Measurements from ENCODE around the gene SH3D19. TPM values are rescaled to one million over a fixed set of nuclear protein-coding genes. Genes with fewer than 3 reads are reported as not detected.

Gene SH3D19
- total RNA-seq, 1 experiment from 2014 or later: 29.7 TPM

- Histone ChIP-seq H3K9me3 (ENCODE audit: control insufficient read depth, low read depth, low read length) (no peaks in the 10 kb centered on the region), H3K27ac (ENCODE audit: insufficient read length, low read depth, low read length) (no peak overlapping the region), H3K23me2 (ENCODE audit: insufficient read length, low read depth, low read length, poor library complexity, severe bottlenecking) (no peaks in the 10 kb centered on the region), H3K9ac (ENCODE audit: extremely low read depth, insufficient read length, low read length) (no peak overlapping the region), H3K56ac (ENCODE audit: insufficient read length, low read depth, low read length) (no peak overlapping the region), H2AK5ac (ENCODE audit: insufficient read length, low read length) (no peak overlapping the region), H2BK20ac (ENCODE audit: low read depth, low read length, poor library complexity, severe bottlenecking) (no peak overlapping the region), H4K8ac (replicated peaks; ENCODE audit: insufficient read length, low read depth, low read length) (no peak overlapping the region), H3K4me2 (ENCODE audit: insufficient read depth, insufficient read length, low read length) (no peak overlapping the region), H3K79me1 (ENCODE audit: insufficient read depth, low read depth, low read length, poor library complexity, severe bottlenecking) (peaks cover 3% of the 10 kb centered on the region), H4K20me1 (ENCODE audit: control insufficient read depth, insufficient read depth, insufficient read length) (no peaks in the 10 kb centered on the region), H4K91ac (ENCODE audit: insufficient read length, low read depth, low read length) (no peak overlapping the region), H2BK5ac (ENCODE audit: insufficient read length, low read length) (no peak overlapping the region), H3K4me1 (ENCODE audit: insufficient read depth, low read length) (no peaks in the 10 kb centered on the region), H3T11ph (ENCODE audit: low read length) (no peak overlapping the region), H3K4ac (ENCODE audit: low read depth, low read length) (no peak overlapping the region), H4K5ac (ENCODE audit: insufficient read length, low read depth, low read length) (no peak overlapping the region), H3K27me3 (ENCODE audit: insufficient read depth, low read length) (no peaks in the 10 kb centered on the region), H3K23ac (ENCODE audit: insufficient read length, low read depth, low read length) (no peak overlapping the region), H2BK120ac (ENCODE audit: low read depth, low read length, poor library complexity, severe bottlenecking) (no peak overlapping the region), H2AFZ (ENCODE audit: low read length) (no peak overlapping the region), H2BK12ac (ENCODE audit: insufficient read length, low read depth, low read length) (no peak overlapping the region), H3K79me2 (ENCODE audit: insufficient read depth, low read length) (no peaks in the 10 kb centered on the region; the same call in 1 of the 2 replicates), H3K18ac (ENCODE audit: insufficient read length, low read depth, low read length) (no peak overlapping the region), H3K14ac (ENCODE audit: insufficient read depth, low read length) (no peak overlapping the region), H2BK15ac (ENCODE audit: low read depth, low read length) (no peak overlapping the region)
- no peak for DNase-seq
- Mint-ChIP-seq H3K27ac (no peak overlapping the region; a peak in 1 of 7 replicates), H3K27me3 (ENCODE audit: low read depth) (no peaks in the 10 kb centered on the region), H3K9me3 (no peaks in the 10 kb centered on the region), H3K4me3 (no peak overlapping the region), H3K36me3 (ENCODE audit: insufficient read depth in 1 of 3, low read depth in 3 of 3) (peaks cover 10% of the 10 kb centered on the region in 3 experiments; a peak in 5 of 7 replicates), H3K4me1 (peaks cover 12 to 13% of the 10 kb centered on the region in 2 experiments)
- no CpG with 5 or more reads among the region's 3 CpGs for WGBS (ENCODE audit: extremely low coverage, insufficient read length, low lambda C conversion rate)
- TF ChIP-seq, protein P1, sequence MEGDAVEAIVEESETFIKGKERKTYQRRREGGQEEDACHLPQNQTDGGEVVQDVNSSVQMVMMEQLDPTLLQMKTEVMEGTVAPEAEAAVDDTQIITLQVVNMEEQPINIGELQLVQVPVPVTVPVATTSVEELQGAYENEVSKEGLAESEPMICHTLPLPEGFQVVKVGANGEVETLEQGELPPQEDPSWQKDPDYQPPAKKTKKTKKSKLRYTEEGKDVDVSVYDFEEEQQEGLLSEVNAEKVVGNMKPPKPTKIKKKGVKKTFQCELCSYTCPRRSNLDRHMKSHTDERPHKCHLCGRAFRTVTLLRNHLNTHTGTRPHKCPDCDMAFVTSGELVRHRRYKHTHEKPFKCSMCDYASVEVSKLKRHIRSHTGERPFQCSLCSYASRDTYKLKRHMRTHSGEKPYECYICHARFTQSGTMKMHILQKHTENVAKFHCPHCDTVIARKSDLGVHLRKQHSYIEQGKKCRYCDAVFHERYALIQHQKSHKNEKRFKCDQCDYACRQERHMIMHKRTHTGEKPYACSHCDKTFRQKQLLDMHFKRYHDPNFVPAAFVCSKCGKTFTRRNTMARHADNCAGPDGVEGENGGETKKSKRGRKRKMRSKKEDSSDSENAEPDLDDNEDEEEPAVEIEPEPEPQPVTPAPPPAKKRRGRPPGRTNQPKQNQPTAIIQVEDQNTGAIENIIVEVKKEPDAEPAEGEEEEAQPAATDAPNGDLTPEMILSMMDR (conservative IDR thresholded peaks at IDR 0.05): no peak
Measured at GRCh38 chr4:151238477-151238876, 86.9 kb downstream of the SH3D19 start.

Data from H9 (cell line).